K562 (cell line): ENCODE measurements around the gene TM9SF4. TPM values are rescaled to one million over a fixed set of nuclear protein-coding genes. Genes with fewer than 3 reads are reported as not detected.

Experiments
- ATAC-seq: fragments of 200-7000 bp; cut with Tn5 transposase; 3 replicates; pipeline ENCODE4 v1.9.1; 2020; ENCODE audit warnings: moderate library complexity
- BruUV-seq: library from RNA; stranded (reverse); fragments of 400-500 nt; replicated peaks from 2 replicates; lab custom pipeline; 2021; lab: Mats Ljungman, UMichigan
- CTCF ChIA-PET: fragments of 300-600 bp; formaldehyde crosslinking; extraction: SDS; loops from one replicate; lab custom pipeline; 2021; ENCODE audit warnings: low intra/inter-chr PET ratio; lab: Yijun Ruan, JAX
- POLR2A ChIA-PET: fragments of 300-600, 350-650 bp; sonication (Branson Sonifier 250); formaldehyde crosslinking; extraction: SDS; loops from one replicate; lab custom pipeline; 2021; ENCODE audit warnings: antibody characterized with exemption, inconsistent platforms; lab: Yijun Ruan, JAX
- DNase-seq, 4 experiments: peaks; one replicate each; pipeline versions ENCODE4 v3.0.0 to v3.0.0-alpha.2; 2011 to 2018; ENCODE audit warnings: low spot score in 3 of 4, mixed read lengths in 3 of 4; ENCODE audit errors: extremely low read depth in 1 of 4
- FAIRE-seq: peaks from 2 replicates; lab custom pipeline; 2011; peaks lifted over from hg19 to GRCh38; lab: Jason Lieb, UNC
- H2AFZ ChIP-seq: 2 replicates; pipeline ENCODE4 v1.6.0; 2011; ENCODE audit warnings: low read depth, low read length, control low read depth, inconsistent platforms
- H3K27ac ChIP-seq: fragments of 200-600 bp; 3 replicates; pipeline ENCODE4 v1.8.0; 2011; ENCODE audit warnings: low read depth, mild to moderate bottlenecking, control low read depth, inconsistent platforms, low read length, moderate library complexity, mixed read lengths; ENCODE audit errors: extremely low read depth
- H3K27me3 ChIP-seq, 2 experiments: fragments of 300-600 bp in 1 of 2; 2 replicates in 1 of 2; 3 replicates in 1 of 2; pipeline versions ENCODE4 v1.6.0 to v1.8.0; 2011; ENCODE audit warnings: inconsistent platforms in 2 of 2, low read length in 2 of 2, mild to moderate bottlenecking in 1 of 2, mixed read lengths in 1 of 2, moderate library complexity in 1 of 2; ENCODE audit not compliant: control insufficient read depth in 2 of 2, insufficient read depth in 2 of 2
- H3K36me3 ChIP-seq: fragments of 300-600 bp; 3 replicates; pipeline ENCODE4 v1.8.0; 2011; ENCODE audit warnings: mild to moderate bottlenecking, low read length, inconsistent platforms; ENCODE audit not compliant: control insufficient read depth, insufficient read depth
- H3K4me1 ChIP-seq, 2 experiments: fragments of 200-600 bp in 1 of 2; replicated peaks in 1 of 2; 2 replicates in 1 of 2; 3 replicates in 1 of 2; pipeline versions ENCODE4 v1.5.1 to v1.8.0; 2011; ENCODE audit warnings: inconsistent platforms in 2 of 2, low read length in 2 of 2, mild to moderate bottlenecking in 1 of 2, mixed read lengths in 1 of 2, moderate library complexity in 1 of 2; ENCODE audit not compliant: control insufficient read depth in 2 of 2, insufficient read depth in 2 of 2
- H3K4me2 ChIP-seq: 2 replicates; pipeline ENCODE4 v1.6.1; 2011; ENCODE audit warnings: low read length, control low read depth, inconsistent platforms, mixed read lengths; ENCODE audit not compliant: insufficient read depth
- H3K4me3 ChIP-seq: fragments of 200-600 bp; sonication (generic), shearing (Covaris generic); 2 replicates; pipeline ENCODE4 v1.5.1; 2016; ENCODE audit warnings: control low read depth, inconsistent platforms
- H3K79me2 ChIP-seq: fragments of 200-600 bp; 3 replicates; pipeline ENCODE4 v1.8.0; 2011; ENCODE audit warnings: low read length, inconsistent platforms; ENCODE audit not compliant: control insufficient read depth, insufficient read depth
- H3K9ac ChIP-seq, 2 experiments: 2 replicates each; pipeline versions ENCODE4 v1.6.0 to v1.6.1; 2011; ENCODE audit warnings: low read depth in 2 of 2, low read length in 2 of 2, control low read depth in 1 of 2, inconsistent platforms in 1 of 2, mild to moderate bottlenecking in 1 of 2, mixed read lengths in 1 of 2; ENCODE audit not compliant: insufficient read depth in 1 of 2
- H3K9me1 ChIP-seq: one replicate; pipeline ENCODE4 v1.6.0; 2011; ENCODE audit warnings: inconsistent platforms, mild to moderate bottlenecking, low read length, moderate library complexity; ENCODE audit not compliant: control insufficient read depth, insufficient read depth
- H3K9me3 ChIP-seq: replicated peaks from 2 replicates; pipeline ENCODE4 v1.5.1; 2011; ENCODE audit warnings: low read depth, low read length, inconsistent platforms; ENCODE audit not compliant: control insufficient read depth, insufficient read depth
- H4K20me1 ChIP-seq: replicated peaks from 2 replicates; pipeline ENCODE4 v1.6.1; 2011; ENCODE audit warnings: low read length, inconsistent platforms, mixed read lengths; ENCODE audit not compliant: control insufficient read depth, insufficient read depth
- GTF2F1 ChIP-seq: IDR thresholded peaks from 2 replicates; pipeline ENCODE4 v1.6.1; 2011; ENCODE audit warnings: low read depth, low read length, improper control_type of control experiment
- NR4A1 ChIP-seq, 2 experiments: fragments of 250-450 bp in 1 of 2; fragments of 450-650 bp in 1 of 2; sonication (Bioruptor Pico) in 1 of 2; IDR thresholded peaks; 2 replicates each; pipeline versions ENCODE4 v1.4.0 to v1.6.1; 2016 to 2020; ENCODE audit warnings: mild to moderate bottlenecking in 2 of 2, missing compliant biosample characterization in 1 of 2, missing genetic modification characterization in 1 of 2, moderate library complexity in 1 of 2
- PTTG1 ChIP-seq: fragments of 450-650 bp; IDR thresholded peaks from 2 replicates; pipeline ENCODE4 v1.6.1; 2016; ENCODE audit warnings: low read depth, mild to moderate bottlenecking, missing genetic modification characterization, missing compliant biosample characterization
- SAFB ChIP-seq: fragments of 200-400 bp; formaldehyde crosslinking; IDR thresholded peaks from 2 replicates; pipeline ENCODE4 v1.6.1; 2017; ENCODE audit warnings: low read depth, low read length, borderline replicate concordance
- SRSF1 ChIP-seq: fragments of 200-400 bp; formaldehyde crosslinking; IDR thresholded peaks from 2 replicates; pipeline ENCODE4 v1.6.1; 2017; ENCODE audit warnings: mild to moderate bottlenecking, low read depth, low read length, moderate library complexity
- ZFPM2 ChIP-seq: fragments of 250-450 bp; sonication (Bioruptor Pico); IDR thresholded peaks from 2 replicates; pipeline ENCODE4 v1.5.1; 2022; ENCODE audit warnings: mild to moderate bottlenecking
- ZKSCAN3 ChIP-seq: fragments of 250-450 bp; sonication (Bioruptor Pico); IDR thresholded peaks from 2 replicates; pipeline ENCODE4 v1.4.0; 2020
- ZNF224 ChIP-seq: sonication (generic); formaldehyde crosslinking; IDR thresholded peaks from 2 replicates; pipeline ENCODE4 v1.8.0; 2022; ENCODE audit warnings: mild to moderate bottlenecking, missing genetic modification reagents
- ZNF239 ChIP-seq: fragments of 250-450 bp; sonication (Bioruptor Pico); IDR thresholded peaks from 2 replicates; pipeline ENCODE4 v1.4.0; 2020; ENCODE audit warnings: mild to moderate bottlenecking
- WGBS: fragments of 100-300 bp; shearing (Covaris generic); methylation state at CpG from one replicate; pipeline ENCODE4 v1.1.6; 2016; ENCODE audit warnings: low coverage, mixed read lengths; ENCODE audit not compliant: insufficient coverage; ENCODE audit errors: missing lambda C conversion rate; 5-methylcytosine and 5-hydroxymethylcytosine counted together
- in situ Hi-C: fragments of 300-500 bp; cut with MboI; formaldehyde crosslinking; loops from 4 replicates; pipeline ENCODE4 v1.15.0; 2018; ENCODE audit warnings: inconsistent platforms, mixed read lengths
- intact Hi-C: fragments of 100-400 bp; cut with micrococcal nuclease; formaldehyde crosslinking; loops from 2 replicates; pipeline ENCODE4 v1.14.2; 2022
- polyA plus RNA-seq, 8 experiments: library from polyadenylated mRNA; depleted of rRNA in 4 of 8; stranded (reverse) in 5 of 8; unstranded in 3 of 8; fragments of >200 nt; fragmentation: Nextera tagmentation in 2 of 8; fragmentation: Illumina TruSeq in 1 of 8; extraction: Ambion mirVana in 2 of 8; extraction: Trizol in 1 of 8; gene quantifications; 2 replicates each; pipeline versions ENCODE4 v1.2.1 to v1.2.3, GENCODE V29; 2011 to 2014; ENCODE audit warnings: inconsistent platforms in 1 of 8, missing spikeins in 1 of 8
- total RNA-seq, 7 experiments: library from RNA; depleted of rRNA in 6 of 7; stranded (reverse); fragments of >200 nt in 6 of 7; fragmentation: Illumina TruSeq in 2 of 7; extraction: Trizol in 2 of 7; gene quantifications; 2 replicates each; pipeline versions ENCODE4 v1.2.1 to v1.2.3, GENCODE V29; 2011 to 2021; ENCODE audit warnings: low replicate concordance in 1 of 7
- TF ChIP-seq, protein P1 (sequence below): sonication (generic); formaldehyde crosslinking; IDR thresholded peaks from 2 replicates; pipeline ENCODE4 v1.8.0; 2022; ENCODE audit warnings: mild to moderate bottlenecking, missing genetic modification reagents
- TF ChIP-seq, protein P2 (sequence below), 2 experiments: fragments of 200-800 bp in 1 of 2; sonication (Bioruptor generic) in 1 of 2; sonication (generic) in 1 of 2; formaldehyde crosslinking in 1 of 2; IDR thresholded peaks in 1 of 2; conservative IDR thresholded peaks in 1 of 2; 2 replicates each; pipeline versions ENCODE4 v1.5.0 to v1.6.1; 2016 to 2020; ENCODE audit warnings: missing compliant biosample characterization in 1 of 2, missing genetic modification characterization in 1 of 2, missing genetic modification reagents in 1 of 2
- TF ChIP-seq, protein P3 (sequence below): fragments of 150-350 bp; conservative IDR thresholded peaks from 2 replicates; pipeline ENCODE4 v1.6.1; 2014; ENCODE audit warnings: low read length

TM9SF4 gene
- total and polyA plus RNA-seq, 9 of the 15 experiments (the other 6 are each of a cell fraction or from before 2014, with no cell fraction given): 14.5 to 46.3 (median 26.9) TPM

DNA sequence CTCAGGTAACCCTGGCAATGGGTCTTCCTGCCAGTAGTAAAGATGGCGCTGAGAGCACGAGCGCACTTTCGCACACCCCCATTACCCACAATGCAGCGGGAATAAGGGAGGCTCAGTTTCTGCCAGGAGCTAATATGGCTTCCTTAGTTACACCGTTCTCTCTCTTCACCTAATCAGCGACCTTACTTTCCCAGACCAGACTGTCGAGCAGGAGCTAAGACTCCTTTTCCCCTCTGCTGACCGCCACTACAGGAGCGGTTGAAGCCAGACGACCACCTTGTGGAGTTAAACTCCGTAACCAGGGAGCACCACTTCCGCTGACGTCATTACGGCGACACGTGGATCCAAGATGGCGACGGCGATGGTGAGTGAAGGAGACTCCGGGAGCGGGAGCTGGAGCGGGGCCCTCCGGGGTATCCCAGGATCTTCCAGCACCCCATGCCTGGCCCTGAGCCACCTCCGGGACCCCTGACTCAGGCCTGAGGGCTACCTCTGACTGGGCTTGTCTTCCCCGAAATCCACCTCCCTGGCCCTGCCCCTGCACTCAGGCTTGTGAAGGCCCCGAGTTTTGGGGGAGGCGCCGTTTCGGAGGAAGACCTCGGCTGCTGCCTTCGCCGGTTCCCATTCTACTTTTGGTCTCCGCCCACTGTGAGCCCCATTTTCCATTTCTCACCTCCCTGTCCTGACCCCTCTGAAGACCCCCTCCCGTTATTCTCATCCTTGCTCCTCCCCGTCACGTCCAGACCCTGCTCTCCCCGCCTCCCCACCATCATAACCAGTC is at the start of gene TM9SF4 (continued):
- no peak for TF ChIP-seq PTTG1 (tag)
- no peak for TF ChIP-seq ZKSCAN3 (CRISPR knock-in tag)
- 0 out of 2 replicates have a peak, but pooled peaks have one; percentile 31 for TF ChIP-seq ZNF239 (CRISPR knock-in tag)

DNA sequence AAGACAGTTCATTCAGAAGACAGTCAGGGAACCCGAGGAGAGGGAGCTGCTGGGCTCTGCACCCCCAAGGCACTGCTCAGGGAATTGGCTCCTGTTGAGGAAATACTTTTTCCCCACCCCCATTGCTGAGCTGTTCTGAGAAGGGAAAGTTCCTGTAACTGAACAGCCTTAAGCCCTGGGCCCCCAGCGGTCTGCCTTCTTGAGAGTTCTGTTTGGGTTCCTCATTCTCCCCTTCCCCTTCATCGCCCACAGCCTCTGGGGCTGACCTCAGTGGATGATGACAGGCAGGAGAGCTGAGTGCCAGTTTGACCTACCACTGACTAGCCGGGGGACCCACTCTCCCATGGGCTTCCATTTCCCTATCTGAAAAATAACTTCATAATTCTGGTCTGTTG is 46.7 kb upstream of the TM9SF4 start:
- Histone ChIP-seq H3K9ac (no peak overlapping the region), H3K4me1 (no peaks in the 10 kb centered on the region; a peak in 1 of 5 replicates), H3K4me2 (no peak overlapping the region), H3K27ac (no peak overlapping the region), H2AFZ (no peak overlapping the region), H3K79me2 (no peaks in the 10 kb centered on the region), H4K20me1 (no peaks in the 10 kb centered on the region), H3K27me3 (peaks cover 29 to 55% of the 10 kb centered on the region in 2 experiments), H3K4me3 (no peak overlapping the region), H3K9me1 (no peaks in the 10 kb centered on the region), H3K36me3 (no peaks in the 10 kb centered on the region), H3K9me3 (no peaks in the 10 kb centered on the region)
- WGBS: 3% methylated on average over 4 of the region's 4 CpGs
- DNase-seq: no peak
- POLR2A ChIA-PET: interaction anchor here (0.6 to 1.0 kb wide), 2 partner anchors 8 to 472 kb away, joined by 3 to 4 read pairs; no protein-coding TSS in a partner anchor
- no peak for FAIRE-seq
- no peak for ATAC-seq
- in situ Hi-C loops: no loop called here
- CTCF ChIA-PET: no interaction called here
- BruUV-seq: no TSS peak
- intact Hi-C loops: no loop called here
- TF ChIP-seq, protein P1, sequence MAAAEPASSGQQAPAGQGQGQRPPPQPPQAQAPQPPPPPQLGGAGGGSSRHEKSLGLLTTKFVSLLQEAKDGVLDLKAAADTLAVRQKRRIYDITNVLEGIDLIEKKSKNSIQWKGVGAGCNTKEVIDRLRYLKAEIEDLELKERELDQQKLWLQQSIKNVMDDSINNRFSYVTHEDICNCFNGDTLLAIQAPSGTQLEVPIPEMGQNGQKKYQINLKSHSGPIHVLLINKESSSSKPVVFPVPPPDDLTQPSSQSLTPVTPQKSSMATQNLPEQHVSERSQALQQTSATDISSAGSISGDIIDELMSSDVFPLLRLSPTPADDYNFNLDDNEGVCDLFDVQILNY (CRISPR knock-in tag): no peak
- TF ChIP-seq, protein P2, sequence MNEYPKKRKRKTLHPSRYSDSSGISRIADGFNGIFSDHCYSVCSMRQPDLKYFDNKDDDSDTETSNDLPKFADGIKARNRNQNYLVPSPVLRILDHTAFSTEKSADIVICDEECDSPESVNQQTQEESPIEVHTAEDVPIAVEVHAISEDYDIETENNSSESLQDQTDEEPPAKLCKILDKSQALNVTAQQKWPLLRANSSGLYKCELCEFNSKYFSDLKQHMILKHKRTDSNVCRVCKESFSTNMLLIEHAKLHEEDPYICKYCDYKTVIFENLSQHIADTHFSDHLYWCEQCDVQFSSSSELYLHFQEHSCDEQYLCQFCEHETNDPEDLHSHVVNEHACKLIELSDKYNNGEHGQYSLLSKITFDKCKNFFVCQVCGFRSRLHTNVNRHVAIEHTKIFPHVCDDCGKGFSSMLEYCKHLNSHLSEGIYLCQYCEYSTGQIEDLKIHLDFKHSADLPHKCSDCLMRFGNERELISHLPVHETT (CRISPR knock-in tag; conservative IDR thresholded peaks at IDR 0.05 in 1 of 2, IDR thresholded peaks at IDR 0.05 in 1 of 2): no peak
- TF ChIP-seq SRSF1 (no peak), ZNF224 (CRISPR knock-in tag) (no peak), GTF2F1 (no peak), ZFPM2 (CRISPR knock-in tag) (no peak), SAFB (no peak), NR4A1 (CRISPR knock-in tag; IDR thresholded peaks at IDR 0.05) (no peak), NR4A1 (tag; IDR thresholded peaks at IDR 0.05) (no peak)
- TF ChIP-seq, protein P3, sequence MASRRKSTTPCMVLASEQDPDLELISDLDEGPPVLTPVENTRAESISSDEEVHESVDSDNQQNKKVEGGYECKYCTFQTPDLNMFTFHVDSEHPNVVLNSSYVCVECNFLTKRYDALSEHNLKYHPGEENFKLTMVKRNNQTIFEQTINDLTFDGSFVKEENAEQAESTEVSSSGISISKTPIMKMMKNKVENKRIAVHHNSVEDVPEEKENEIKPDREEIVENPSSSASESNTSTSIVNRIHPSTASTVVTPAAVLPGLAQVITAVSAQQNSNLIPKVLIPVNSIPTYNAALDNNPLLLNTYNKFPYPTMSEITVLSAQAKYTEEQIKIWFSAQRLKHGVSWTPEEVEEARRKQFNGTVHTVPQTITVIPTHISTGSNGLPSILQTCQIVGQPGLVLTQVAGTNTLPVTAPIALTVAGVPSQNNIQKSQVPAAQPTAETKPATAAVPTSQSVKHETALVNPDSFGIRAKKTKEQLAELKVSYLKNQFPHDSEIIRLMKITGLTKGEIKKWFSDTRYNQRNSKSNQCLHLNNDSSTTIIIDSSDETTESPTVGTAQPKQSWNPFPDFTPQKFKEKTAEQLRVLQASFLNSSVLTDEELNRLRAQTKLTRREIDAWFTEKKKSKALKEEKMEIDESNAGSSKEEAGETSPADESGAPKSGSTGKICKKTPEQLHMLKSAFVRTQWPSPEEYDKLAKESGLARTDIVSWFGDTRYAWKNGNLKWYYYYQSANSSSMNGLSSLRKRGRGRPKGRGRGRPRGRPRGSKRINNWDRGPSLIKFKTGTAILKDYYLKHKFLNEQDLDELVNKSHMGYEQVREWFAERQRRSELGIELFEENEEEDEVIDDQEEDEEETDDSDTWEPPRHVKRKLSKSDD: no peak
